ENCODE results near the gene HCRT.
A peak's percentile ranks its signal among the peaks of the same experiment; 100 is the strongest.
"Not testable (repeated sequence)": the region's sequence is repeated elsewhere in the genome, so short reads cannot be mapped to it uniquely, and the experiment has no call there.

Gene HCRT

DNA sequence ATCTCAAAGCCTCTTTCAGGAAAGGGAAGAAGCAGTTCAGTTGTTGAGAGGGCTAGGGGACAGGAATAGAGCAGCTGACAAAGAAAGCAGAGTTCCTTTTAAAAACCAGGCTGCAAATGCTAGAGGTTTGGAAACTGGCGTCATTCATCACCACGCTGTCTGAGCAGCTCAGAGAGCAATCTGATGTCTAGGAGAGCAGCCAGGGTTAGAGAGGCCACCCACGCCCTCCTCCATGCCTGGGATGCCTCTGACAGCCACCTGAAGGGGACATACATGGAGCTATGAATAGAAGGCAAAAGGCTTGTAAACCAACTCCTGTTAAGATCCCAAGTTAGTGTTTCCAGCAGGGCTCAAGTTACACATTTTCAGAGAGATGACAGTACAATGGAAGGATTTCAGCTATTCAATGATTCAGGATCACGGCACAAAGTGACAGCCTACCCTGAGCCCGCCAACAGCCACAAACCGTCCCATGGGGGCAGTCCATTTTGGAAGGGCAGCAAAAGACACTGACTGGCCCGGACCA is 42.8 kb downstream of the HCRT start:
- TF ChIP-seq, protein P1, sequence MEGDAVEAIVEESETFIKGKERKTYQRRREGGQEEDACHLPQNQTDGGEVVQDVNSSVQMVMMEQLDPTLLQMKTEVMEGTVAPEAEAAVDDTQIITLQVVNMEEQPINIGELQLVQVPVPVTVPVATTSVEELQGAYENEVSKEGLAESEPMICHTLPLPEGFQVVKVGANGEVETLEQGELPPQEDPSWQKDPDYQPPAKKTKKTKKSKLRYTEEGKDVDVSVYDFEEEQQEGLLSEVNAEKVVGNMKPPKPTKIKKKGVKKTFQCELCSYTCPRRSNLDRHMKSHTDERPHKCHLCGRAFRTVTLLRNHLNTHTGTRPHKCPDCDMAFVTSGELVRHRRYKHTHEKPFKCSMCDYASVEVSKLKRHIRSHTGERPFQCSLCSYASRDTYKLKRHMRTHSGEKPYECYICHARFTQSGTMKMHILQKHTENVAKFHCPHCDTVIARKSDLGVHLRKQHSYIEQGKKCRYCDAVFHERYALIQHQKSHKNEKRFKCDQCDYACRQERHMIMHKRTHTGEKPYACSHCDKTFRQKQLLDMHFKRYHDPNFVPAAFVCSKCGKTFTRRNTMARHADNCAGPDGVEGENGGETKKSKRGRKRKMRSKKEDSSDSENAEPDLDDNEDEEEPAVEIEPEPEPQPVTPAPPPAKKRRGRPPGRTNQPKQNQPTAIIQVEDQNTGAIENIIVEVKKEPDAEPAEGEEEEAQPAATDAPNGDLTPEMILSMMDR (IDR thresholded peaks at IDR 0.05; ENCODE audit: unreplicated experiment in 3 of 3) = no peak
- H3K4me3 Mint-ChIP-seq = peak overlapping the region in 1 of 3 experiments; percentile 8
- H3K27ac Mint-ChIP-seq = peak overlapping the region; percentile 5 to 61 (median 38)
- H3K4me1 Mint-ChIP-seq = peaks cover 55% of the 10 kb centered on the region
- H3K27me3 Mint-ChIP-seq (ENCODE audit: low read depth) = no peaks in the 10 kb centered on the region
- H3K36me3 Mint-ChIP-seq (ENCODE audit: low read depth) = peaks cover 22% of the 10 kb centered on the region
- H3K9me3 Mint-ChIP-seq = no peaks in the 10 kb centered on the region

DNA sequence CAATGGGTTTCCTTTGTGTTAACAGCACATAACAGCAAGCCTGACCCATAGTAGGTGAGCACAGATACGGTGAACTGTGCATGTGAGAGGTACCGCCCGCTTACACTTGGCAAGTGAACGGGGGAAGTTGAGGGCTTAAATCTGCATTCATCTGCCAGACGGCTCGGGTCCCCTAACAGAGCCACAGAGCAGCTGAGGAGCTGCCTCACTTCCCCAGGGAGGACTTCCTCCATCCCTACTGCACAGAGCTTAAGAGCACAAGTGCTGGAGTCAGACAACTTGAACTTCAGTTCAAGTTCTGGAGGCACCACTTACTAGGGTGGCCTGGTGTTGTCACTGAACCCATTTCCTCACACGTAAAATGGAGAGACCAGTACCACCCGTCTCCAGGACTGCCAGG is 43.9 kb downstream of the HCRT start:
- Mint-ChIP-seq H3K27ac (no peak overlapping the region), H3K36me3 (ENCODE audit: low read depth) (peaks cover 17% of the 10 kb centered on the region), H3K4me3 (no peak overlapping the region), H3K27me3 (ENCODE audit: low read depth) (no peaks in the 10 kb centered on the region), H3K4me1 (peaks cover 47% of the 10 kb centered on the region), H3K9me3 (no peaks in the 10 kb centered on the region)
- TF ChIP-seq, protein P1 (IDR thresholded peaks at IDR 0.05; ENCODE audit: unreplicated experiment in 3 of 3) = no peak

DNA sequence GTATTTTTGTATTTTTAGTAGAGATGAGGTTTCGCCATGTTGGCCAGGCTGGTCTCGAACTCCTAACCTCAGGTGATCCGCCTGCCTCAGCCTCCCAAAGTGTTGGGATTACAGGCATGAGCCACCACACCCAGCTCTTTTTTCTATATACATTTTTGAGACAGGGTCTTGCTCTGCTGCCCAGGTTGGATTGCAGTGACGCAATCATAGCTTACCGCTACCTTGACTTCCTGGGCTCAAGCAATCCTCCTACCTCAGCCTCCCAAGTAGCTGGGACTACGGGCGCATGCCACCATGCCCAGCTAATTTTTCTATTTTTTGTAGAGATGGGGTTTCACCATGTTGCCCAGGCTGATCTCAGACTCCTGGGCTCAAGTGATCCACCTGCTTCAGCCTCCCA is 44.6 kb downstream of the HCRT start:
- H3K27ac Mint-ChIP-seq; H3K9me3 Mint-ChIP-seq; H3K27me3 Mint-ChIP-seq (ENCODE audit: low read depth); H3K4me3 Mint-ChIP-seq: not testable (repeated sequence)
- Mint-ChIP-seq H3K36me3 (ENCODE audit: low read depth) (peaks cover 17% of the 10 kb centered on the region), H3K4me1 (peaks cover 52% of the 10 kb centered on the region)

DNA sequence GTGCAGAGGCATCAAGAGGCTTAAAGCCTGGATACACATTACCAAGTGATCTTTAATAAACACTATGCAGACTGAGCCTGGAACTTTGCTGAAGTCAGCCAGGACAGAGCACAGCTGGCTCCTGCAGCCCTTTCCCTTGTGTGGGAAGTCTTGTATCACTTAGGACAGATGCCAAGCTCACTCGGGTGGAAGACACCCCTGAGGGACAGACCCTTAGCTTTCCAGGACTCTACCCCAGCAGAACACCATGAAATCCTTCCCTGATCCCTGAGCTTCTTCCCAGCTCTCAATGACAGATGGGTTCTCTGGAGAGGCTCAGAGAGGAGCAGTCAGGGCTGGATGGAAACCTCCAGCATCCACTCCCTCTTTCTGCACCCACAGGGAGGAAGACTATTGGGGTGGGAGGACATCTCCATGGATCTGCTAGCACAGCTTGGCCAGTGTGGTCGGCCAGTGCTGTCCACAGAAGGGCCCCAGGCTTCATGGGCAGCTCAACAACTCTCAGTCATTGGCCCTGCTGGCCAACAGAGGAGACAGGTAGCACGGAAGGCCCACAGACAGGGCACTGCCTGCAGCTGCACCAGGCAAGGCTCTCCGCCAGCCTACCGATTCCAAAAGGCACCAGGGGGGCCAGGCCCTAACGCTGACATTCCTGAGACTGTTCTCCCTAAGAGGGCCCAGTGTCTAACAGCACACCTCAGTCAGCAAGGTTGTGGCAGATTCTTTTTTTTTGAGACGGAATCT is 46.3 kb downstream of the HCRT start:
- H3K27ac Mint-ChIP-seq = peak overlapping the region; percentile 82 to 92 (median 82)
- H3K36me3 Mint-ChIP-seq (ENCODE audit: low read depth) = peaks cover 19% of the 10 kb centered on the region
- H3K4me3 Mint-ChIP-seq = no peak overlapping the region
- H3K9me3 Mint-ChIP-seq = no peaks in the 10 kb centered on the region
- peaks cover 57% of the 10 kb centered on the region for H3K4me1 Mint-ChIP-seq
- no peaks in the 10 kb centered on the region for H3K27me3 Mint-ChIP-seq (ENCODE audit: low read depth)
- TF ChIP-seq, protein P1 (IDR thresholded peaks at IDR 0.05; ENCODE audit: unreplicated experiment in 3 of 3) = no peak

DNA sequence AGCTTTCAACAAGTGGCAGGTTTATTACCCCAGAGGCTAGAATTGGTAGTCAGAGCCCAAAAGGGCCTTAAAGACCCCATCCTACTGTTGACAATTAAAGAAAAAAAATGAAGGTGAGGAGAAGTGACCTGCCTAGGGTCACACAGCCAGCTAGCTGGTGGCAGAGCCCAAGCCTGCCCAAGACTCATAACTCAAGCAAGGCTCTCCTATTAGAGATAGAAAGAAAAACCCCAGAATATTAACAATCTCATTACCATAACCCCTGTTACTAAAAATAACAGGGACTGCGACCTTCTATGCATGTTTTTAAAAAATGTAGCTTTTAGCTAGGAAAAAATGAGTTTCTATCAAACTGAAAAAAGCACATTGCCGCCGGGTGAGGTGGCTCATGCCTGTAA is 48.6 kb downstream of the HCRT start:
- TF ChIP-seq, protein P1 (IDR thresholded peaks at IDR 0.05; ENCODE audit: unreplicated experiment in 3 of 3) = no peak
- H3K4me3 Mint-ChIP-seq = no peak overlapping the region
- no peaks in the 10 kb centered on the region for H3K9me3 Mint-ChIP-seq
- H3K36me3 Mint-ChIP-seq (ENCODE audit: low read depth) = peaks cover 17% of the 10 kb centered on the region
- H3K27me3 Mint-ChIP-seq (ENCODE audit: low read depth) = no peaks in the 10 kb centered on the region
- peaks cover 58% of the 10 kb centered on the region for H3K4me1 Mint-ChIP-seq
- H3K27ac Mint-ChIP-seq = peak overlapping the region in 1 of 3 experiments; percentile 97

DNA sequence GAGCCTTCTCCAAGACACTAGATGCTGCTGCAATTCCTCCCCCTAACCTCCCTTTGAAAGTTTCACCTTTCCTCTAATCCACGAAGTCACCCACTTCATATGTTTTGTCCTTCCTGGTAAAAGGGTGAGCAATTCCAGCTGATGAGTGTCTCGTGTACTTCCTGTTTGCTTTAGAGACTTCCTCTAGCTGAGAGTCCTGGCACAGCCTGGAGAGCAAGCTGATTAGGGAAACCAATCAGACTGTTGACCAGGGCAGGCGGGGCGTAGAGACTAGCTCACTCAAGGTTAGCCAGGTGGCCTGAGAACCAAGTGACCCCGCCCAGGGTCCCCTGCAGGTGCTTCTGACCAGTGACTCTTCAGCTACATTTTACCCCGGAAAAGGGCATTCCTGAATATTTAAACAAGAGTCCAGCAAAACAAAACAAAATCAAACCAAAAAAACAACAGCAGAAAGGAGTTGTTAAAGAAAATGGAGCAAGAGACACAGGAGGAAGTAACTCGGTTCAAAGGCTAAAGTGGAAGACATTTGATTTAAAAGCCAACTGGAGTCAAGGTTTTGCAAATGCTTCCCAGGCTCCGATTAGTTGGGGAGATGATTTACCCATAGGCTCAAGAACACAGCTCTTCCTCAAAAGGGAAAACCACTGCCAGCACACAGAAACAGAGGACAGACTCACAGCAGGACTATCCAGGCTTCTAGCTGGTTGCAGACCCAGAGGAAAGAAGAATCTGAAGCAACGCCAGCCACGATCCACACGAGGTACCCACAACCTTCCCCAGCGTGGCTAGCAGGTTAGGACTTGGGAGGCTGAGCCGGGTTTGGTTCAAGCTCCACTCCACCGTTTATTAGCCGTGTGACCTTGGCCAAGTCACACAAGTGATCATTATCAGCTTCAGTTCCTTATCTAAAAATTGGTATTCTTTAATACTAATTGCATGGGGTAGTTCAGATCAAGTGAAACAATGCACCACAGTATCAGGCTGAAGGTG is 49.3 kb downstream of the HCRT start:
- Mint-ChIP-seq H3K4me3 (peak overlapping the region in 2 of 3 experiments; percentile 24 to 52), H3K4me1 (peaks cover 51% of the 10 kb centered on the region), H3K36me3 (ENCODE audit: low read depth) (peaks cover 22% of the 10 kb centered on the region), H3K27ac (peak overlapping the region; percentile 97), H3K9me3 (no peaks in the 10 kb centered on the region), H3K27me3 (ENCODE audit: low read depth) (no peaks in the 10 kb centered on the region)
- TF ChIP-seq, protein P1 (IDR thresholded peaks at IDR 0.05; ENCODE audit: unreplicated experiment in 3 of 3) = no peak

All from nephron (organoid).